Chondrocyte (in vitro differentiated cells): ENCODE results near the gene OR51D1. TPM values are rescaled to one million over a fixed set of nuclear protein-coding genes. Genes with fewer than 3 reads are reported as not detected.

Experiments
- DNase-seq: peaks from one replicate; pipeline ENCODE4 v3.0.0; 2021; ENCODE audit warnings: mixed read lengths, low spot score
- H3K27ac Mint-ChIP-seq: one replicate; pipeline ENCODE4 v1.8.0; 2021; ENCODE audit warnings: mild to moderate bottlenecking, moderate library complexity, mixed read lengths; ENCODE audit not compliant: unreplicated experiment
- H3K27me3 Mint-ChIP-seq: 2 replicates; pipeline ENCODE4 v1.8.0; 2021; ENCODE audit warnings: low read depth, mixed read lengths
- H3K36me3 Mint-ChIP-seq: 2 replicates; pipeline ENCODE4 v1.8.0; 2021; ENCODE audit warnings: low read depth, mixed read lengths
- H3K4me1 Mint-ChIP-seq: 2 replicates; pipeline ENCODE4 v1.8.0; 2021; ENCODE audit warnings: low read depth, mild to moderate bottlenecking, mixed read lengths
- H3K4me3 Mint-ChIP-seq: one replicate; pipeline ENCODE4 v1.8.0; 2021; ENCODE audit warnings: mild to moderate bottlenecking, moderate library complexity, mixed read lengths; ENCODE audit not compliant: unreplicated experiment
- H3K9me3 Mint-ChIP-seq: 2 replicates; pipeline ENCODE4 v1.8.0; 2021; ENCODE audit warnings: low read depth, mixed read lengths
- CTCF ChIP-seq: fragments of 200-600 bp; sonication (generic); IDR thresholded peaks from 2 replicates; pipeline ENCODE4 v1.5.0; 2021; ENCODE audit warnings: antibody characterized with exemption, mild to moderate bottlenecking, moderate library complexity
- total RNA-seq: library from RNA; stranded (reverse); gene quantifications from 3 replicates; pipeline ENCODE4 v1.2.1, GENCODE V29; 2021

Gene OR51D1
- total RNA-seq, 1 donor from 2014 or later: not detected

- Mint-ChIP-seq H3K27ac (no peak overlapping the region), H3K27me3 (no peaks in the 10 kb centered on the region), H3K9me3 (no peaks in the 10 kb centered on the region), H3K36me3 (no peaks in the 10 kb centered on the region), H3K4me3 (no peak overlapping the region), H3K4me1 (peaks cover 10% of the 10 kb centered on the region)
- no peak for TF ChIP-seq CTCF
- DNase-seq: no peak
Measured at GRCh38 chr11:4684631-4685285, 47.5 kb downstream of the OR51D1 start.

Other genes with a start within 250 kb of the OR51D1 start
- 10.3 to 14.0 TPM (median 12.3 TPM) in 3 replicates for gene TRIM21, start 243.8 kb upstream of the OR51D1 start, total RNA-seq
- not detected in 3 replicates for gene OR52K2, start 188.2 kb upstream of the OR51D1 start, total RNA-seq
- not detected in 3 replicates for gene OR52K1, start 154.8 kb upstream of the OR51D1 start, total RNA-seq
- not detected in 3 replicates for gene OR52M1, start 92.3 kb upstream of the OR51D1 start, total RNA-seq
- gene OR52I2, start 55.7 kb upstream of the OR51D1 start, total RNA-seq: not detected in 3 replicates
- gene OR52I1, start 43.4 kb upstream of the OR51D1 start, total RNA-seq: not detected in 3 replicates
- 9.7 to 13.5 TPM (median 10.3 TPM) in 3 replicates for gene TRIM68, start 29.2 kb upstream of the OR51D1 start, total RNA-seq
- gene OR51E1, start 6.5 kb downstream of the OR51D1 start, total RNA-seq: 0.22 to 1.6 TPM (median 1.2 TPM) in 3 replicates
- 0.97 to 3.2 TPM (median 3.1 TPM) in 3 replicates for gene OR51E2, start 60.4 kb downstream of the OR51D1 start, total RNA-seq
- not detected in 3 replicates for gene MMP26, start 67.3 kb downstream of the OR51D1 start, total RNA-seq
- gene OR51F1, start 132.5 kb downstream of the OR51D1 start, total RNA-seq: not detected in 3 replicates
- gene OR52R1, start 166.9 kb downstream of the OR51D1 start, total RNA-seq: not detected in 3 replicates
- not detected in 3 replicates for gene OR51F2, start 183.8 kb downstream of the OR51D1 start, total RNA-seq
- not detected in 3 replicates for gene OR51S1, start 211.7 kb downstream of the OR51D1 start, total RNA-seq
- gene OR51T1, start 244.4 kb downstream of the OR51D1 start, total RNA-seq: not detected in 3 replicates